ENCODE data around the gene GIMAP4.
"Not testable (repeated sequence)": the region's sequence is repeated elsewhere in the genome, so short reads cannot be mapped to it uniquely, and the experiment has no call there.

GRCh38 chr7:150522931-150523330 lies 44.3 kb upstream of the GIMAP4 start:
- not testable (repeated sequence) for TF ChIP-seq CTCF (IDR thresholded peaks at IDR 0.05); EZH2 (IDR thresholded peaks at IDR 0.05; ENCODE audit: borderline replicate concordance, insufficient read depth, low read depth, low read length, poor library complexity, severe bottlenecking)
